OCI-LY3 (cell line): ENCODE measurements around the gene PCSK4.
"Not testable (repeated sequence)": the region's sequence is repeated elsewhere in the genome, so short reads cannot be mapped to it uniquely, and the experiment has no call there.

Source experiments
- H2AFZ ChIP-seq: fragments of 200-600, 300-600 bp; shearing (Covaris generic); 2 replicates; pipeline ENCODE4 v1.6.0; 2014; ENCODE audit warnings: antibody characterized with exemption, low read depth, low read length
- H3K27ac ChIP-seq: fragments of 200-600, 300-600 bp; sonication (generic); 2 replicates; pipeline ENCODE4 v1.5.1; 2014; ENCODE audit warnings: mild to moderate bottlenecking, low read length, moderate library complexity, mixed read lengths
- H3K27me3 ChIP-seq: fragments of 200-600, 300-600 bp; sonication (generic); 2 replicates; pipeline ENCODE4 v1.6.1; 2014; ENCODE audit warnings: low read depth, low read length, mixed read lengths
- H3K36me3 ChIP-seq: fragments of 200-600, 300-600 bp; sonication (generic); replicated peaks from 2 replicates; pipeline ENCODE3; 2014; ENCODE audit warnings: low read depth, low read length, mixed read lengths
- H3K4me1 ChIP-seq: fragments of 300-600, 200-600 bp; sonication (generic); 2 replicates; pipeline ENCODE4 v1.6.1; 2014; ENCODE audit warnings: low read length, mixed read lengths
- H3K4me2 ChIP-seq: fragments of 200-600, 300-600 bp; sonication (generic); 2 replicates; pipeline ENCODE4 v1.6.1; 2014; ENCODE audit warnings: low read length, mixed read lengths
- H3K4me3 ChIP-seq: fragments of 300-600, 200-600 bp; sonication (generic); 2 replicates; pipeline ENCODE4 v1.5.1; 2014; ENCODE audit warnings: antibody characterized with exemption, mild to moderate bottlenecking, low read length, moderate library complexity
- H3K79me2 ChIP-seq: fragments of 300-600, 200-600 bp; shearing (Covaris generic); 2 replicates; pipeline ENCODE4 v1.6.1; 2014; ENCODE audit warnings: mild to moderate bottlenecking, low read length, mixed read lengths
- H3K9ac ChIP-seq: fragments of 300-600, 200-600 bp; shearing (Covaris generic); 2 replicates; pipeline ENCODE4 v1.6.0; 2014; ENCODE audit warnings: mild to moderate bottlenecking, low read length, moderate library complexity
- H3K9me3 ChIP-seq: fragments of 200-600, 300-600 bp; shearing (Covaris generic); 2 replicates; pipeline ENCODE4 v1.6.1; 2014; ENCODE audit warnings: low read length, mixed read lengths; ENCODE audit not compliant: insufficient read depth
- H4K20me1 ChIP-seq: fragments of 200-600, 300-600 bp; sonication (generic); 2 replicates; pipeline ENCODE4 v1.6.1; 2016; ENCODE audit warnings: low read length, mixed read lengths; ENCODE audit not compliant: insufficient read depth
- EZH2phosphoT487 ChIP-seq: fragments of 200-600 bp; shearing (Covaris generic); IDR thresholded peaks from 2 replicates; pipeline ENCODE4 v1.6.1; 2018; ENCODE audit warnings: antibody characterized with exemption, mixed run types, low read depth
- TF ChIP-seq, protein P1 (sequence below): fragments of 200-600, 300-600 bp; sonication (generic); IDR thresholded peaks from 2 replicates; pipeline ENCODE4 v1.5.1; 2014; ENCODE audit warnings: antibody characterized with exemption, low read length, low read depth

The PCSK4 gene

DNA sequence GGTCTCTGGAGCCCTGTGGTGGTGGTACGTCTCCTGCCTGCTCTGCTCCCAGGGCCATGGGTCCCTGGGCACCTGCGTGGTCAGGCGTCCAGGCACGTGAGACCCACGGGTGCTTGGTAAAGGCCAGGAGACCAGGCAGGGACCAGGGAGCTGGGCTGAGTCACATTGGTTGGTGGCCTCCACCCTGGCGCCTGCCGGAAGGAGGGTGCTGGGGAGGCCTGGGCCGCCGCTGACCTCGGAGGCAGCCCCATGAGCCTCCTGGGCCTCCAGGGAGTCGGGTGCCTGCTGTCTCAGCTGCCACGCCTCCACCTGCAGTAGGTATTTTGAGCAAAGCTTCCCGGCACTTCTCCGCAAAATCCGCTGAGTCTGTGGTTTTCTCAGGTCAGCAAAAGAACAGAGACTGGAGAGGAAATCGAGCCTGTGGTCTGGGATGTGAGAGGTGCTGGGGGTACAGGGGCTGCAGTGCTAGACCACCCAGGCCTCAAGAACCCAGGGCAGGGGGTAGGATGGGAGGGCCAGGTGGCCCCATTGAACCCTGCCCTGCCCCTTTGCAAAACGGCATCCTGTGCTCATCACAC lies 30.1 kb upstream of the PCSK4 start:
- H3K4me1 ChIP-seq = no peaks in the 10 kb centered on the region
- no peaks in the 10 kb centered on the region for H4K20me1 ChIP-seq
- H3K9ac ChIP-seq = no peak overlapping the region
- H3K27ac ChIP-seq = no peak overlapping the region
- H2AFZ ChIP-seq = no peak overlapping the region
- H3K27me3 ChIP-seq = no peaks in the 10 kb centered on the region
- no peaks in the 10 kb centered on the region for H3K9me3 ChIP-seq
- no peaks in the 10 kb centered on the region for H3K79me2 ChIP-seq
- TF ChIP-seq, protein P1, sequence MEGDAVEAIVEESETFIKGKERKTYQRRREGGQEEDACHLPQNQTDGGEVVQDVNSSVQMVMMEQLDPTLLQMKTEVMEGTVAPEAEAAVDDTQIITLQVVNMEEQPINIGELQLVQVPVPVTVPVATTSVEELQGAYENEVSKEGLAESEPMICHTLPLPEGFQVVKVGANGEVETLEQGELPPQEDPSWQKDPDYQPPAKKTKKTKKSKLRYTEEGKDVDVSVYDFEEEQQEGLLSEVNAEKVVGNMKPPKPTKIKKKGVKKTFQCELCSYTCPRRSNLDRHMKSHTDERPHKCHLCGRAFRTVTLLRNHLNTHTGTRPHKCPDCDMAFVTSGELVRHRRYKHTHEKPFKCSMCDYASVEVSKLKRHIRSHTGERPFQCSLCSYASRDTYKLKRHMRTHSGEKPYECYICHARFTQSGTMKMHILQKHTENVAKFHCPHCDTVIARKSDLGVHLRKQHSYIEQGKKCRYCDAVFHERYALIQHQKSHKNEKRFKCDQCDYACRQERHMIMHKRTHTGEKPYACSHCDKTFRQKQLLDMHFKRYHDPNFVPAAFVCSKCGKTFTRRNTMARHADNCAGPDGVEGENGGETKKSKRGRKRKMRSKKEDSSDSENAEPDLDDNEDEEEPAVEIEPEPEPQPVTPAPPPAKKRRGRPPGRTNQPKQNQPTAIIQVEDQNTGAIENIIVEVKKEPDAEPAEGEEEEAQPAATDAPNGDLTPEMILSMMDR = no peak
- no peak for TF ChIP-seq EZH2phosphoT487
- H3K4me2 ChIP-seq = no peak overlapping the region
- H3K36me3 ChIP-seq = no peaks in the 10 kb centered on the region
- no peak overlapping the region for H3K4me3 ChIP-seq

DNA sequence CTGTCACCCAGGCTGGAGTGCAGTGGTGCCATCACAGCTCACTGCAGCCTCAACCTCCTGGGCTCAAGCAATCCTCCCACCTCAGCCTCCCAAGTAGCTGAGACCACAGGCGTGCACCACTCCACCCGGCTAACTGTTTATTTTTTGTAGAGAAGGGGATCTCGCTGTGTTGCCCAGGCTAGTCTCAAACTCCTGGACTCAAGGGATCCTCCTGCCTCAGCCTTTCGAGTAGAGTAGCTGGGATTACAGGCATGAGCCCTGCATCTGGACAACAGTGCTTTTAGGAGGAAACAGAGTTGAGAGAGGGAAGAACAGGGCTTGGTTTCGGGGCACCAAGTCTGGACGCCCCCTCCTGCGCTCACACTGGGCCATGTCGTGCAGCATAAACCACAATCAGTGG lies 29.7 kb upstream of the PCSK4 start:
- not testable (repeated sequence) for H4K20me1 ChIP-seq, H3K4me2 ChIP-seq

DNA sequence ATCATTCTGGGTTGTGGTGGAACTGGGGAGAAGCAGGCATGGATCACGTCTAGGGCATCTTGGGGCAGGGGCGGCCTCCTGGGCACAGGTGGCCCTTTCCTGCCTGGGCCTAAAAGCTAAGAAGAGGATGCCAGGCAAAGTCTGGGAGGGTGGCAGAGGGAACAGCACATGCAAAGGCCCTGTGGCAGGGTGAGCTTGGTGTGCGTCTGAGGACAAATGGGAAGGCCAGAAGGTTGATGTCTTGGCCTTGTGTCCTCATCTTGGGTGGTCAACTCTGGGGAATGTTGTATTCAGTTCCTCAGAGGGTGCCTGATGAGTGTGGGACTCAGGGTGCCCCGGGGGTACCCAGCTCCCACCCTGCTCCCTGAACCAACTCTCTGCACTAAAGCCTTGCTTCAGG lies 28.3 kb upstream of the PCSK4 start:
- Histone ChIP-seq H3K27me3 (no peaks in the 10 kb centered on the region), H3K9me3 (no peaks in the 10 kb centered on the region), H2AFZ (no peak overlapping the region), H3K4me2 (no peak overlapping the region), H3K27ac (no peak overlapping the region), H4K20me1 (no peaks in the 10 kb centered on the region), H3K79me2 (no peaks in the 10 kb centered on the region), H3K4me1 (no peaks in the 10 kb centered on the region), H3K9ac (no peak overlapping the region), H3K4me3 (no peak overlapping the region), H3K36me3 (no peaks in the 10 kb centered on the region)
- TF ChIP-seq, protein P1 = no peak
- no peak for TF ChIP-seq EZH2phosphoT487

More for the DNA sequence above, 29.7 kb upstream of the PCSK4 start:
- not testable (repeated sequence) for H3K4me1 ChIP-seq, H2AFZ ChIP-seq, H3K9ac ChIP-seq, H3K36me3 ChIP-seq, H3K4me3 ChIP-seq, H3K27ac ChIP-seq, H3K27me3 ChIP-seq, H3K79me2 ChIP-seq, H3K9me3 ChIP-seq

DNA sequence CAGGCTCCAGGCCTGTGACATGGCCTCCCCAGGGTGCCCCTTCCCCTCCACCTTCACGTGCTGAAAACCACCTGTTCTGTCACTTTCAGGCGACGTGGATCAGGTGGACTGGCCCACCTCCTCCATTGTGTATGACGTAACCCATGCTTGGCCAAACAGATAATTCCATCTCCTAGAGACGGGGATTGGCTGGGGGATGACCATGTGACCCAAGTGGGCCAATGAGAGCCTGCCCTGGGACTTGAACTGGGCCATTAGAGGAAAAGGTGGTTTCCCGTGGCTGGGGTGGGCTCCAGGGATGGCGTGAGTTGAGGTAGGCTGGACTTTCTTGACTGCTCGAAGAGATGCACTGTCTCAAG lies 26.2 kb upstream of the PCSK4 start:
- no peaks in the 10 kb centered on the region for H3K79me2 ChIP-seq
- H3K4me2 ChIP-seq = no peak overlapping the region
- no peak overlapping the region for H2AFZ ChIP-seq
- TF ChIP-seq EZH2phosphoT487 = no peak
- TF ChIP-seq, protein P1 = no peak
- no peak overlapping the region for H3K27ac ChIP-seq
- H4K20me1 ChIP-seq = no peaks in the 10 kb centered on the region
- H3K4me1 ChIP-seq = no peaks in the 10 kb centered on the region
- no peaks in the 10 kb centered on the region for H3K27me3 ChIP-seq
- no peak overlapping the region for H3K9ac ChIP-seq
- no peaks in the 10 kb centered on the region for H3K9me3 ChIP-seq
- no peaks in the 10 kb centered on the region for H3K36me3 ChIP-seq
- H3K4me3 ChIP-seq = no peak overlapping the region
